HCT116 (cell line): ENCODE results near the gene LILRA2. TPM values are rescaled to one million over a fixed set of nuclear protein-coding genes. Genes with fewer than 3 reads are reported as not detected.
"Not testable (repeated sequence)": the region's sequence is repeated elsewhere in the genome, so short reads cannot be mapped to it uniquely, and the experiment has no call there.

Source experiments
- ATAC-seq: fragments of 200-7000 bp; cut with Tn5 transposase; 2 replicates; pipeline ENCODE4 v1.9.1; 2020; ENCODE audit warnings: mild to moderate bottlenecking, moderate library complexity
- BruUV-seq: library from RNA; stranded (reverse); fragments of 400-500 nt; replicated peaks from 2 replicates; lab custom pipeline; 2021; lab: Mats Ljungman, UMichigan
- CTCF ChIA-PET: fragments of 300-600 bp; sonication (Branson Sonifier 250); formaldehyde crosslinking; loops from one replicate; lab custom pipeline; 2021; ENCODE audit warnings: antibody characterized with exemption; lab: Charles Lee
- POLR2A ChIA-PET: fragments of 300-600, 350-600 bp; sonication (Branson Sonifier 250); formaldehyde crosslinking; loops from one replicate; lab custom pipeline; 2021; ENCODE audit warnings: antibody characterized with exemption; lab: Charles Lee
- RAD21 ChIA-PET, 2 experiments: fragments of 300-600 bp; sonication (Branson Sonifier 250); formaldehyde crosslinking; loops; one replicate each; lab custom pipeline; 2023; ENCODE audit warnings: low total read pairs in 2 of 2; ENCODE audit not compliant: uncharacterized antibody in 2 of 2, unreplicated experiment in 2 of 2, low non-redundant PET in 1 of 2; lab: Charles Lee
- DNase-seq: peaks from one replicate; pipeline ENCODE4 v3.0.0-alpha.2; 2010; ENCODE audit warnings: low read depth, low spot score
- H2AFZ ChIP-seq: fragments of 200-600 bp; shearing (Covaris generic), sonication (generic); 2 replicates; pipeline ENCODE4 v1.6.1; 2017; ENCODE audit warnings: low read depth, mixed run types, mixed read lengths, antibody characterized with exemption, low read length; ENCODE audit not compliant: poor library complexity, severe bottlenecking
- H3K27ac ChIP-seq: 2 replicates; pipeline ENCODE4 v1.5.1; 2012; ENCODE audit warnings: low read depth, low read length
- H3K27me3 ChIP-seq: fragments of 200-600 bp; sonication (generic); 2 replicates; pipeline ENCODE4 v1.6.1; 2016; ENCODE audit warnings: mixed run types, low read length, mixed read lengths; ENCODE audit not compliant: insufficient read depth
- H3K36me3 ChIP-seq, 2 experiments: fragments of 200-500 bp in 1 of 2; fragments of 200-600 bp in 1 of 2; sonication (Bioruptor generic) in 1 of 2; sonication (generic) in 1 of 2; 2 replicates each; pipeline versions ENCODE4 v1.5.1 to v1.6.1; 2014 to 2016; ENCODE audit warnings: low read length in 2 of 2, inconsistent platforms in 1 of 2, mixed read lengths in 1 of 2, mixed run types in 1 of 2; ENCODE audit not compliant: insufficient read depth in 2 of 2, control insufficient read depth in 1 of 2
- H3K4me1 ChIP-seq, 2 experiments: fragments of 200-600 bp in 1 of 2; sonication (generic) in 1 of 2; 2 replicates each; pipeline versions ENCODE4 v1.5.1 to v1.6.1; 2012 to 2017; ENCODE audit warnings: low read length in 2 of 2, inconsistent platforms in 1 of 2, mild to moderate bottlenecking in 1 of 2, mixed read lengths in 1 of 2, mixed run types in 1 of 2, moderate library complexity in 1 of 2; ENCODE audit not compliant: insufficient read depth in 2 of 2, control insufficient read depth in 1 of 2
- H3K4me2 ChIP-seq: fragments of 200-600 bp; sonication (generic); 2 replicates; pipeline ENCODE4 v1.6.1; 2017; ENCODE audit warnings: mixed run types, low read length, mixed read lengths
- H3K4me3 ChIP-seq, 2 experiments: fragments of 200-600 bp in 1 of 2; sonication (generic) in 1 of 2; replicated peaks in 1 of 2; 2 replicates each; pipeline ENCODE4 v1.5.1; 2011 to 2016; ENCODE audit warnings: low read length in 2 of 2, control low read depth in 1 of 2, low read depth in 1 of 2, mild to moderate bottlenecking in 1 of 2, mixed read lengths in 1 of 2, mixed run types in 1 of 2
- H3K79me2 ChIP-seq: fragments of 200-600 bp; sonication (generic); 2 replicates; pipeline ENCODE4 v1.6.1; 2017; ENCODE audit warnings: mild to moderate bottlenecking, mixed run types, low read length, moderate library complexity, mixed read lengths; ENCODE audit not compliant: insufficient read depth
- H3K9ac ChIP-seq: fragments of 200-600 bp; sonication (generic); 2 replicates; pipeline ENCODE4 v1.6.1; 2016; ENCODE audit warnings: low read length, mixed read lengths
- H3K9me2 ChIP-seq: fragments of 200-600 bp; sonication (generic), shearing (Covaris generic); 2 replicates; pipeline ENCODE4 v1.6.1; 2017; ENCODE audit warnings: mixed run types, mild to moderate bottlenecking, moderate library complexity; ENCODE audit not compliant: insufficient read depth
- H3K9me3 ChIP-seq, 2 experiments: fragments of 200-500 bp in 1 of 2; fragments of 200-600 bp in 1 of 2; sonication (Bioruptor generic) in 1 of 2; sonication (generic) in 1 of 2; 2 replicates each; pipeline ENCODE4 v1.6.1; 2014 to 2017; ENCODE audit warnings: low read length in 2 of 2, mixed read lengths in 2 of 2, inconsistent platforms in 1 of 2, low read depth in 1 of 2, mild to moderate bottlenecking in 1 of 2, mixed run types in 1 of 2, moderate library complexity in 1 of 2; ENCODE audit not compliant: control insufficient read depth in 1 of 2, insufficient read depth in 1 of 2
- H4K20me1 ChIP-seq: fragments of 200-600 bp; sonication (generic), shearing (Covaris generic); 2 replicates; pipeline ENCODE4 v1.6.1; 2017; ENCODE audit warnings: mixed run types, mild to moderate bottlenecking, moderate library complexity; ENCODE audit not compliant: insufficient read depth
- CBX3 ChIP-seq: IDR thresholded peaks from 2 replicates; pipeline ENCODE4 v1.6.1; 2012; ENCODE audit warnings: low read depth
- CEBPB ChIP-seq: IDR thresholded peaks from 2 replicates; pipeline ENCODE4 v1.6.1; 2012; ENCODE audit warnings: low read depth
- EZH2phosphoT487 ChIP-seq: fragments of 200-600 bp; IDR thresholded peaks from 2 replicates; pipeline ENCODE4 v1.6.1; 2018; ENCODE audit warnings: antibody characterized with exemption, borderline replicate concordance
- FOSL1 ChIP-seq: IDR thresholded peaks from 2 replicates; pipeline ENCODE4 v1.6.1; 2012; ENCODE audit warnings: low read depth
- JUND ChIP-seq: IDR thresholded peaks from 2 replicates; pipeline ENCODE4 v1.6.1; 2012
- POLR2A ChIP-seq: IDR thresholded peaks from 2 replicates; pipeline ENCODE4 v1.7.0; 2011; ENCODE audit warnings: borderline replicate concordance; ENCODE audit not compliant: insufficient read depth, insufficient read length; ENCODE audit errors: extremely low read depth
- POLR2AphosphoS5 ChIP-seq: IDR thresholded peaks from 2 replicates; pipeline ENCODE4 v1.6.1; 2011; ENCODE audit warnings: mild to moderate bottlenecking, low read depth, low read length, moderate library complexity
- SIN3A ChIP-seq: IDR thresholded peaks from 2 replicates; pipeline ENCODE4 v1.6.1; 2012; ENCODE audit warnings: low read depth
- SP1 ChIP-seq: IDR thresholded peaks from 2 replicates; pipeline ENCODE4 v1.6.1; 2012; ENCODE audit warnings: low read depth
- SRF ChIP-seq: IDR thresholded peaks from 2 replicates; pipeline ENCODE4 v1.6.1; 2012; ENCODE audit warnings: low read depth
- TCF7L2 ChIP-seq: IDR thresholded peaks from 2 replicates; pipeline ENCODE4 v1.7.0; 2011; ENCODE audit warnings: borderline replicate concordance, inconsistent platforms; ENCODE audit not compliant: insufficient read depth, insufficient read length; ENCODE audit errors: extremely low read depth
- YY1 ChIP-seq: IDR thresholded peaks from 2 replicates; pipeline ENCODE4 v1.6.1; 2011; ENCODE audit warnings: low read length, low read depth, moderate library complexity, mild to moderate bottlenecking; ENCODE audit not compliant: insufficient replicate concordance; ENCODE audit errors: extremely low read depth
- ZNF274 ChIP-seq: fragments of 200-500 bp; sonication (Bioruptor generic); IDR thresholded peaks from 2 replicates; pipeline ENCODE4 v1.6.1; 2014; ENCODE audit warnings: mild to moderate bottlenecking, low read depth, low read length, inconsistent platforms
- intact Hi-C: fragments of 100-400 bp; cut with micrococcal nuclease; formaldehyde crosslinking; loops from 2 replicates; pipeline ENCODE4 v1.10.0; 2022
- total RNA-seq: library from RNA; stranded (reverse); gene quantifications from one replicate; pipeline ENCODE4 v1.2.1, GENCODE V29; 2021; ENCODE audit not compliant: unreplicated experiment
- TF ChIP-seq, protein P1 (sequence below), 3 experiments: fragments of 200-600 bp in 1 of 3; sonication (generic) in 1 of 3; IDR thresholded peaks in 2 of 3; conservative IDR thresholded peaks in 1 of 3; 2 replicates each; pipeline ENCODE4 v1.5.1; 2012 to 2017; ENCODE audit warnings: low read depth in 2 of 3, low read length in 2 of 3, antibody characterized with exemption in 1 of 3, borderline replicate concordance in 1 of 3, control low read depth in 1 of 3, mild to moderate bottlenecking in 1 of 3, mixed read lengths in 1 of 3, mixed run types in 1 of 3, moderate library complexity in 1 of 3; ENCODE audit not compliant: insufficient read depth in 1 of 3

LILRA2 gene
- total RNA-seq, 1 experiment from 2014 or later: not detected

DNA sequence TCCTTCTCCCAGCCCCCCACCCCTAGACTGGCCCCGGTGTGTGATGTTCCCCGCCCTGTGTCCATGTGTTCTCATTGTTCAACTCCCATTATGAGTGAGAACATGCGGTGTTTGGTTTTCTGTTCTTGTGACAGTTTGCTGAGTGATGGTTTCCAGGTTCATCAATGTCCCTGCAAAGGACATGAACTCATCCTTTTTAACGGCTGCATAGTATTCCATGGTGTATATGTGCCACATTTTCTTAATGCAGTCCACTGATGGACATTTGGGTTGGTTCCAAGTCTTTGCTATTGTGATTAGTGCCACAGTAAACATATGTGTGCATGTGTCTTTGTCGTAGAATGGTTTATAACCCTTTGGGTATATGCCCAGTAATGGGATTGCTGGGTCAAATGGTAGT lies 4.7 kb downstream of the LILRA2 start:
- H4K20me1 ChIP-seq, H3K36me3 ChIP-seq, H3K4me2 ChIP-seq, RAD21 ChIA-PET, H3K27ac ChIP-seq, CTCF ChIA-PET, H3K9me3 ChIP-seq, ATAC-seq, H3K9me2 ChIP-seq, H3K4me3 ChIP-seq, POLR2A ChIA-PET, H3K79me2 ChIP-seq, H2AFZ ChIP-seq, intact Hi-C loops, H3K9ac ChIP-seq, BruUV-seq, DNase-seq, H3K4me1 ChIP-seq: not testable (repeated sequence)
- peaks cover 22% of the 10 kb centered on the region; the same call in 1 of the 2 replicates for H3K27me3 ChIP-seq

DNA sequence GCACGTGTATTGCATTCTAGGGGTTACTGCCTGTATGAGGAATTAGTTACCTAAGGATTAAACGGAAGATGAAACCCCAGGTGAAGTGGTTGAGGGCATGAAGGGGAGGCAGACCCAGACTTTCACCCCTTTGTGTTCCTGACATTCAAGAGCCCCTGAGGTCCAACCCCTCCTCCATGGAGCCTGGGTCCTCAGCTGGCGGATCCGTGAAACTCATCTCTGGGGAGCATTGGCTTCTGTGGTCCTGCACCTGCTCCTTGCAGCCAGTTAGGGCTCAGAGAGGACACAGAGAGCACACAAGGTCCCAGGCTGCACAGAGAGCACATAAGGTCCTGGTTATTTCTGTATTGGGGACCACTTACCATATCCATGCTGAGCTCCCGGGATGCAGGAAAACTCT lies 12.8 kb downstream of the LILRA2 start:
- no peaks in the 10 kb centered on the region for H3K9me3 ChIP-seq
- H3K27me3 ChIP-seq: peaks cover 62% of the 10 kb centered on the region
- RAD21 ChIA-PET: no interaction called here
- DNase-seq (no peak), ATAC-seq (no peak)
- H3K27ac ChIP-seq: no peak overlapping the region
- no peaks in the 10 kb centered on the region for H3K79me2 ChIP-seq
- no peaks in the 10 kb centered on the region for H3K36me3 ChIP-seq
- H3K4me3 ChIP-seq: no peak overlapping the region
- TF ChIP-seq EZH2phosphoT487 (no peak), SRF (no peak), POLR2A (no peak)
- TF ChIP-seq, all 23 proteins: peak for 0
- H2AFZ ChIP-seq: no peak overlapping the region
- no peak overlapping the region for H3K9ac ChIP-seq
- BruUV-seq: no TSS peak
- H3K4me2 ChIP-seq: no peak overlapping the region
- ChIA-PET POLR2A (no interaction called here), CTCF (no interaction called here)
- no peaks in the 10 kb centered on the region for H3K4me1 ChIP-seq
- intact Hi-C loops: no loop called here
- H3K9me2 ChIP-seq: no peaks in the 10 kb centered on the region
- H4K20me1 ChIP-seq: no peaks in the 10 kb centered on the region

DNA sequence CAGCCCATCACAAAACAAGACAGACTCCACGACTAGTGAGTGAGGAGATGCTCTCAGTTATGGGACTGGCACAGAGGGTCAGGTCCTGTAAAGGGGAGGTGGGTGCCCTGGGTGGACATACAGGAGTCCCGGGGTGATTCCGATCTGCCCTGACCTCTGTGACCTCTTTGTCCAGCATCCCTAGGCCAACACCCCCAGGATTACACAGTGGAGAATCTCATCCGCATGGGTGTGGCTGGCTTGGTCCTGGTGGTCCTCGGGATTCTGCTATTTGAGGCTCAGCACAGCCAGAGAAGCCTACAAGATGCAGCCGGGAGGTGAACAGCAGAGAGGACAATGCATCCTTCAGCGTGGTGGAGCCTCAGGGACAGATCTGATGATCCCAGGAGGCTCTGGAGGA lies 13.4 kb downstream of the LILRA2 start:
- no peak for DNase-seq
- Histone ChIP-seq H3K79me2 (no peaks in the 10 kb centered on the region), H4K20me1 (no peaks in the 10 kb centered on the region), H2AFZ (no peak overlapping the region), H3K36me3 (no peaks in the 10 kb centered on the region), H3K4me2 (no peak overlapping the region), H3K27ac (no peak overlapping the region), H3K9me3 (no peaks in the 10 kb centered on the region), H3K27me3 (peaks cover 64% of the 10 kb centered on the region), H3K4me3 (no peak overlapping the region), H3K9ac (no peak overlapping the region), H3K9me2 (no peaks in the 10 kb centered on the region), H3K4me1 (no peaks in the 10 kb centered on the region)
- BruUV-seq: no TSS peak
- ChIA-PET RAD21 (no interaction called here), CTCF (no interaction called here), POLR2A (no interaction called here)
- ATAC-seq: no peak
- intact Hi-C loops: no loop called here
- TF ChIP-seq CEBPB (no peak), POLR2A (no peak), JUND (no peak), TCF7L2 (no peak), EZH2phosphoT487 (no peak), SP1 (no peak), SIN3A (no peak), POLR2AphosphoS5 (no peak), CBX3 (no peak), YY1 (no peak), FOSL1 (no peak), ZNF274 (no peak)
- TF ChIP-seq, protein P1, sequence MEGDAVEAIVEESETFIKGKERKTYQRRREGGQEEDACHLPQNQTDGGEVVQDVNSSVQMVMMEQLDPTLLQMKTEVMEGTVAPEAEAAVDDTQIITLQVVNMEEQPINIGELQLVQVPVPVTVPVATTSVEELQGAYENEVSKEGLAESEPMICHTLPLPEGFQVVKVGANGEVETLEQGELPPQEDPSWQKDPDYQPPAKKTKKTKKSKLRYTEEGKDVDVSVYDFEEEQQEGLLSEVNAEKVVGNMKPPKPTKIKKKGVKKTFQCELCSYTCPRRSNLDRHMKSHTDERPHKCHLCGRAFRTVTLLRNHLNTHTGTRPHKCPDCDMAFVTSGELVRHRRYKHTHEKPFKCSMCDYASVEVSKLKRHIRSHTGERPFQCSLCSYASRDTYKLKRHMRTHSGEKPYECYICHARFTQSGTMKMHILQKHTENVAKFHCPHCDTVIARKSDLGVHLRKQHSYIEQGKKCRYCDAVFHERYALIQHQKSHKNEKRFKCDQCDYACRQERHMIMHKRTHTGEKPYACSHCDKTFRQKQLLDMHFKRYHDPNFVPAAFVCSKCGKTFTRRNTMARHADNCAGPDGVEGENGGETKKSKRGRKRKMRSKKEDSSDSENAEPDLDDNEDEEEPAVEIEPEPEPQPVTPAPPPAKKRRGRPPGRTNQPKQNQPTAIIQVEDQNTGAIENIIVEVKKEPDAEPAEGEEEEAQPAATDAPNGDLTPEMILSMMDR (IDR thresholded peaks at IDR 0.05 in 2 of 3, conservative IDR thresholded peaks at IDR 0.05 in 1 of 3; ENCODE audit: borderline replicate concordance in 1 of 3, insufficient read depth in 1 of 3, low read depth in 2 of 3, low read length in 2 of 3): no peak
